ENCODE measurements around the gene CKS1B.

Gene CKS1B

DNA sequence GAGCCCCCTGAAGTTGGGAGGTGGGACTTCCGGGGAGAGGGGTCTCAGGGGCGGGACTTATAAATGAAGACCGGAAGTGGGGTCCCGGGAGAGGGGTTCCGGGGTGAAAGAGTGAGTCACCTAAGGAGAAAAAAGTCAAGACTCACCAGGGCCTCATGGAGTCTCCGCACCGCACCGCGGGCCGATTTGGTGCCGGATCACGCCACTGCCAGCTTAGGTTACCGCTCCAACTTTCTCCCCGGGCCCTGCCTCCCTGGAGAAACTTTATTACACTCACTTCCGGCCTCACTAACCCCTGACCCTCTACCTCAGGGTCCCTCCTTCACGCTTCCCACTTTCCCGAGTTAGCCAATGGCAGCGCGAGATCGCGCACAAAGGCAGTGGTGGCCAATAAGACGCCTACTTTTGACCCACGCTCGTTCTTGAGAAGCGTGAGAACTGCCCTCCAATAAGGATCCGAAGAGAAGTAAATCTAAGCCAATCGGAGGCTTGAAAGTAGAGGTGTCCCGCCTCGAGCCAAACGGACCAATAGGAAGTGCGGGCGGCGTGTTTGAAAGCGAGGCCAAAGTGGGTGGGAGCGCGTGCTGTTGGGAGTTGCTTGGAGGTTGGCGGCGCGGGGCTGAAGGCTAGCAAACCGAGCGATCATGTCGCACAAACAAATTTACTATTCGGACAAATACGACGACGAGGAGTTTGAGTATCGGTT lies at the start of gene CKS1B:
TSS of gene CKS1B (plus strand) at position 580 of the 706 bp plus-strand sequence. CDS start at position 645, 65 bp downstream.
- DNase-seq = peak; percentile 99

GRCh38 chr1:154925335-154926170 lies 48.9 kb upstream of the CKS1B start:
- no peak for DNase-seq

GRCh38 chr1:154926201-154926600 lies 48.3 kb upstream of the CKS1B start:
- no peak for DNase-seq

GRCh38 chr1:154931940-154932487 lies 42.5 kb upstream of the CKS1B start:
- DNase-seq = no peak

DNA sequence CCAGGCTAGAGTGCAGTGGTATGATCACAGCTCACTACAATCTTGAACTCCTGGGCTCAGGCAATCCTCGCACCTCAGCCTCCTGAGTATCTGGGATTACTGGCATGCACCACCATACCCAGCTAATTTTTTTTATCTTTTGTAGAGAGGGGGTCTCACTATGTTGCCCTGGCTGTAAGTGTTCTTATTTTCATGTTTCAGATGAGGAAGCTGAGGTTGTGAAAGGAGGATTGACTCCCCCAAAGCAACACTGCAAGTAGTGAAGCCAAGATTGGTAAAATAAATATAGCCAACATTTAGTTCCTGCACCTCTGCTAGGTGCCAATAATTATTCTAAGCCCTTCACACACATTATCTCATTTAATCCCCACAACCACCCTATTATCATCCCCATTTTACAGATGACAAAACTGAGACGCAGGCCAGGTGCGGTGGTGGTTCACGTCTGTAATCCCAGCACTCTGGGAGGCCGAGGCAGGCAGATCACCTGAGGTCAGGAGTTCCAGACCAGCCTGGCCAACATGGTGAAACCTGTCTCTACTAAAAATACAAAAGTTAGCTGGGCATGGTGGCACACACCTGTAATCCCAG lies 40.0 kb upstream of the CKS1B start:
- DNase-seq = no peak

DNA sequence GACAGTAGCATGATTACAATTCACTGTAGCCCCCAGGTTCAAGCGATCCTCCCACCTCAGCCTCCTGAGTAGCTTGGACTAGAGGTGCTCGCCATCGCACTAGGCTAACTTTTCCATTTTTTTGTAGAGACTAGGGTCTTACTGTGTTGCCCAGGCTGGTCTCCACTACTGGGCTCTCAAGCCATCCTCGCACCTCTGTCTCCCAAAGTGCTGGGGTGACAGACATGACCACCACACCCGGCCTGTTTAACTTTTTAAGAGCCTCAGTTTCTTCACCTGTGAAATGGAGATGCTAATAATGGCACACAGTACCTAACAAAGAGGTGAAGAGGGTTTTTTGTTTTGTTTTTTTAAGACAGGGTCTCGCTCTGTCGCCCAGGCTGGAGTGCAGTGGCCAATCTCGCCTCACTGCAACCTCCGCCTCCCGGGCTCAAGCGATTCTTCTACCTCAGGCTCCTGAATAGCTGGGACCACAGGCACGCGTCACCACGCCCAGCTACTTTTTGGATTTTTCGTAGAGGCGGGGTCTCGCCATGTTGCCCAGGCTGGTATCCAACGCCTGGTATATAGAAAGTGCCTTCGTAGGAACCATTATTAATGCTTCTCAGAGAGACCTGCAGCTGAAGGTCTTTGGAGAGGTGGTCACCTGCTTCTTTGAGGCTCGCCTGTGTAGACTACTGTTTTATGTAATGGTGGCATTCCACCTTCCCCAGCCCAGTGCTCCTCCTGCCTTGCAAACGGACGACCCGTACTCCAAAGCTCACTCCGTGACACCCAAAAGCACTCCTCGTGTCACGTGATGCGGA lies 38.5 kb upstream of the CKS1B start:
- peak; percentile 46 for DNase-seq

GRCh38 chr1:154936555-154937084 lies 37.9 kb upstream of the CKS1B start, which contains the start of gene PMVK:
Gene PMVK (minus strand): TSS chr1:154936719. CDS start chr1:154936685, 34 bp downstream.
- peak; percentile 97 for DNase-seq

- DNase-seq = peak; percentile 94
Measured at GRCh38 chr1:154937085-154937987, 37.1 kb upstream of the CKS1B start.

- no peak for DNase-seq
Measured at GRCh38 chr1:154937988-154938386, 36.5 kb upstream of the CKS1B start.

GRCh38 chr1:154938604-154939399 lies 35.7 kb upstream of the CKS1B start:
- no peak for DNase-seq

DNA sequence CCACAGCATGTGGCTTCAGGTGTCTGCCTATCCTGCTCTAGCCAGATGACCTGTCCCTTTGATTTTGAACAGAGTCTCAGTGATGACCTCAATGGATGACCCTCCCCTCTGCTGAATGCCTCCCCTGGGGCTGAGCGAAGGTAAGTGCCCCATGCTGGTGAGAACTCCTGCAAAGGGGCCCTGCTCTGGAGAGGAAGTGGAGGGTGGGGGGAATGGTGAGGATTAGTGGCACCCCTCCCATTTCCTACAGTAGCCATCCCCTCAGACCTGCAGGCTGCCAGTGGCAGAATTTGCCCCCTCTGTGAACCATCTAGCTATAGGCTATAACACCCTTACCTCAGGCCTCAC lies 34.3 kb upstream of the CKS1B start:
- DNase-seq = no peak

GRCh38 chr1:154940651-154941194 lies 33.8 kb upstream of the CKS1B start:
- DNase-seq = no peak

- no peak for DNase-seq
Measured at GRCh38 chr1:154941333-154942013, 33.0 kb upstream of the CKS1B start.

GRCh38 chr1:154943649-154944400 lies 30.7 kb upstream of the CKS1B start:
- peak; percentile 53 for DNase-seq

GRCh38 chr1:154944401-154945159 lies 29.9 kb upstream of the CKS1B start:
- DNase-seq = no peak

DNA sequence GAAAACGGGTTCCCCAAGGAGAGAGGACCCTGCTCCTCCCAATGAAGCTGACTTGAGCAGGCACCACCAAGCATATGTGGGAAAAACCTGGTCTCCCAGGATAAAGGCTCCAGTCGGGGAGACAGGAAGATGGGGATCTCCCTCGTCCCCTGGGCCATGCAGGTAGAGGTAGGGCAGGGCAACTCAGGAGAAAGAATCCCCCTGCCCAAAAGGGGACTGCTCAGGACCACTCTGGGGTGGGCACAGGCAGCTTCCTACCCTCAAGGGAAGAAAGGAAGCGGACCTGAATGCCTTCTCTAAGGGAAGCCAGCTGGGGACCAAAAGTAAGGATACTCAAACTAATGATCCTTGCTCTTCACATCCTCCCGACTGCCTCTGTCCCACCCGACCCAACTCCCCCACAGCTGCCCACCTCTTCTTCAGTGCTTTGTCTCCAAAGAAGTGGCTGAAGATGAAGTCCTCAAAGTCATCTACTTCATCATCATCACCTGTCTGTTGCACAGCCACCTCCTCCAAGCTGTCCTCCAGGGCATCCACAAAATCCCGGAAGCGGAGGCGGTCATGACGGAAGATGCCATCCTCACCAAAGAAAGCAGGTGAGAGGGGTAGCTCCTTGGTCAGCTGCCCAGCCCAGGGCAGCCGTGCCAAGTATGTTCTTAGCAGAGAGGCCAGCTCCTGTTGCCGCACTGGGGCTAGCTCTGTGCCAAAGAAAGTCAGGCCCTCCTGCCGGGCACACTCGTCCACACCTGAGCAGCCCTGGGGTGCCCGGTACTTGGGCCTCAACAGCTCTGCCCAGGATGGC lies 29.1 kb upstream of the CKS1B start:
- no peak for DNase-seq
